Motor neuron (in vitro differentiated cells): ENCODE results near the gene ATRN. TPM values are rescaled to one million over a fixed set of nuclear protein-coding genes. Genes with fewer than 3 reads are reported as not detected.
A peak's percentile ranks its signal among the peaks of the same experiment; 100 is the strongest.

Experiments
- ATAC-seq, 8 experiments: fragments of 200-7000 bp; cut with Tn5 transposase; replicated peaks in 6 of 8; 2 replicates each; pipeline ENCODE4 v1.8.0; 2021; ENCODE audit warnings: mild to moderate bottlenecking in 8 of 8, moderate library complexity in 8 of 8
- H3K27ac ChIP-seq, 2 donors: fragments of 250-450 bp; sonication (Bioruptor Pico); 2 replicates each; pipeline ENCODE4 v1.9.0; 2021; ENCODE audit warnings: antibody characterized with exemption in 2 of 2, mild to moderate bottlenecking in 2 of 2, moderate library complexity in 1 of 2
- H3K4me1 ChIP-seq, 2 donors: fragments of 250-450 bp; sonication (Bioruptor Pico); replicated peaks in 1 of 2; 2 replicates each; pipeline ENCODE4 v1.6.1; 2021; ENCODE audit warnings: antibody characterized with exemption in 2 of 2, mild to moderate bottlenecking in 2 of 2, moderate library complexity in 1 of 2
- H3K4me3 ChIP-seq, 5 donors: fragments of 250-450 bp; sonication (Bioruptor Pico); 2 replicates each; pipeline ENCODE4 v1.9.0; 2021; ENCODE audit warnings: antibody characterized with exemption in 5 of 5, mild to moderate bottlenecking in 5 of 5, moderate library complexity in 4 of 5
- WGBS, 10 experiments: fragments of 450-650 bp; shearing (Covaris generic); methylation state at CpG; one replicate each; pipeline ENCODE4 v1.0.0; 2022; 5-methylcytosine and 5-hydroxymethylcytosine counted together
- in situ Hi-C, 9 experiments: fragments of 400-800 bp; cut with MboI; loops; one replicate each; pipeline ENCODE4 v1.15.0; 2021; ENCODE audit warnings: low sequenced_read_pairs in 9 of 9, low pct_unique_long_range_greater_than_20kb in 2 of 9; ENCODE audit not compliant: unreplicated experiment in 9 of 9
- total RNA-seq, 8 experiments: library from RNA; unstranded; fragments of 300-600 nt; gene quantifications; 2 replicates each; pipeline versions ENCODE4 v1.2.3 to v1.2.4, GENCODE V29; 2022

The ATRN gene
- total RNA-seq, 8 experiments from 2014 or later: 21.7 to 50.0 (median 25.0) TPM

DNA sequence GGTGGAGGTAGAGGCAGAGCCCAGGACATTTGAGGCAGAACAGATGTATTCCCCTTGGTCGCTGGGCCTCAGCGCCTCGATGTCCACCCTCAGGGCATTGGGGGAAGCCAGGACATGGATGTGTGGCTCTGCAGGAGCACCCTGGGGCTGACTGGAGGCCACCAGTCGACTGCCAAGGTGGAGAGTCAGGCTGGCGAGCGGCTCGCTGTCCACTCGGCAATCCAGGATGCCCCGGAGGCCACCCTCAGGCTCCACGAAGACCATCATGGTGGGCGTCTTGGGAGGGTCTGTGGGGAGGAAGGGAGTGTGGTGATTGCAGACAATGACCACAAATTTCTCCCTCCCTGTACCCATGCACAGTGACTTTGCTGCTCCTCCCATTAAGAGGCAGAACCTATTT, 219.2 kb downstream of the ATRN start:
- WGBS, 10 experiments: 20 to 80% (median 60%) methylated on average over 1 to 3 of the region's 11 CpGs; no CpG with 5 or more reads in 5 of the 10 experiments
- Histone ChIP-seq H3K4me3 (no peak overlapping the region), H3K4me1 (no peaks in the 10 kb centered on the region), H3K27ac (no peak overlapping the region)
- ATAC-seq: no peak
- in situ Hi-C loops: no loop called here

DNA sequence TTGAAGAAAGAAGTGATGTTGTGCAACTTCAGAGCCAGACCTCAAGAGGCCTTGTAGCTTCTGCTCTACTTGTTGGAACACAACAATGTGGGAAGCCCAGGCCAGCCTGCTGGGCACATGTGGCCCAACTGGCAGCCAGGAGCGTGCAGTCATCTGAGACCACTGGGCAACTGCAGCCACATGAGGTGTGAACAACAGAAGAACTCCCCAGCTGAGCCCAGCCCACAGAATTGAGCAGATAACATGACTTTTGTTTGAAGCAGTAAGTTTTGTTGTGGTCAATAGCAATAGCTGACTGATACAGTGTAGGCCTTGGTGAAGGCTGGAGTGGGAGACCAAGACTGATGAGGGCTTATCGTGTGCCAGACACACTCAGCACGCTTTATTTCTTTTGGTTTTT, 219.6 kb downstream of the ATRN start:
- no peak for ATAC-seq
- no peak overlapping the region for H3K4me3 ChIP-seq
- WGBS, 10 experiments: 42 to 100% (median 86%) methylated on average over 1 to 2 of the region's 3 CpGs; no CpG with 5 or more reads in 2 of the 10 experiments
- in situ Hi-C loops: no loop called here
- no peak overlapping the region for H3K27ac ChIP-seq
- no peaks in the 10 kb centered on the region for H3K4me1 ChIP-seq

DNA sequence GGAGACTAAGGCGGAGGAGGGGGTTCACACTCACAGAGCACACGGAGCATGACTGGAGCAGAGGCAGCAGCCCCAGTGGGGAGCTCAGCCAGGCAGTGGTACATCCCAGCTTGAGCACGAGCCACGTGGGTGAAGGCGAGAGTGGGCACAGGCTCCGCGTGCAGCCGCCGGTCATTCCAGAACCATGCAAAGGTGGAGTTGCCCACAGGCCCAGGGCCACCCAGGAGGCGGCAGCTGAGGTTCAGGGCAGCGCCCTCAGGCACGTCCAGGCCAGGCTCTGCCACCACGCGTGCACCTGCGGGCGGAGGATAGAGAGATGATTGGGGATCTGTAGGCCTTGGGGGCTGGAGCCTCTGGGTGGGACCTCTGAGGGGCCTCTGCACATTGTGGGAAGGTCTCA, 220.5 kb downstream of the ATRN start:
- ATAC-seq: no peak
- no peak overlapping the region for H3K27ac ChIP-seq
- in situ Hi-C loops: no loop called here
- H3K4me1 ChIP-seq: no peaks in the 10 kb centered on the region
- H3K4me3 ChIP-seq: no peak overlapping the region
- 67 to 87% (median 84%) methylated on average over 1 to 4 of the region's 16 CpGs; no CpG with 5 or more reads in 6 of the 10 experiments for WGBS, 10 experiments

DNA sequence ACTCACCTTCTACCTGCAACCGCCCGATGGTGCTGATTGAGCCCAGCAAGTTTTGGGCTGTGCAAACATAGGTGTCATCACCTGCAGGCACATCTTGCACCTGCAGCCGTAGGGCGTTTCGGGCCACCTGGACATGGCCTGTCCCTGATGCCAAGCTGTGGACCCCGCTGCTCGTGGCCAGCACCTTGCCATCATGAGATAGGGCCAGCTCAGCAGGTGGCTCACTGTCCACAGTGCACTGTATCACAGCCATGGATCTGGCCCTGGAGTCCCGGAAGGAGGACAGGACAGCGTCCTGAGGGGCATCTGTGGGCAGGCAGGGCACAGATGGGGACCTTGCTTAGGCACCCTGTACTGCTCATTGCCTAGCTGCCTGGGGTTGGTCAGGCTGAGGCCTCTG, 221.1 kb downstream of the ATRN start:
- no peak overlapping the region for H3K27ac ChIP-seq
- no peak overlapping the region for H3K4me3 ChIP-seq
- WGBS, 10 experiments: 20 to 100% (median 83%) methylated on average over 1 to 4 of the region's 9 CpGs; no CpG with 5 or more reads in 6 of the 10 experiments
- no peak for ATAC-seq
- in situ Hi-C loops: no loop called here
- no peaks in the 10 kb centered on the region for H3K4me1 ChIP-seq

DNA sequence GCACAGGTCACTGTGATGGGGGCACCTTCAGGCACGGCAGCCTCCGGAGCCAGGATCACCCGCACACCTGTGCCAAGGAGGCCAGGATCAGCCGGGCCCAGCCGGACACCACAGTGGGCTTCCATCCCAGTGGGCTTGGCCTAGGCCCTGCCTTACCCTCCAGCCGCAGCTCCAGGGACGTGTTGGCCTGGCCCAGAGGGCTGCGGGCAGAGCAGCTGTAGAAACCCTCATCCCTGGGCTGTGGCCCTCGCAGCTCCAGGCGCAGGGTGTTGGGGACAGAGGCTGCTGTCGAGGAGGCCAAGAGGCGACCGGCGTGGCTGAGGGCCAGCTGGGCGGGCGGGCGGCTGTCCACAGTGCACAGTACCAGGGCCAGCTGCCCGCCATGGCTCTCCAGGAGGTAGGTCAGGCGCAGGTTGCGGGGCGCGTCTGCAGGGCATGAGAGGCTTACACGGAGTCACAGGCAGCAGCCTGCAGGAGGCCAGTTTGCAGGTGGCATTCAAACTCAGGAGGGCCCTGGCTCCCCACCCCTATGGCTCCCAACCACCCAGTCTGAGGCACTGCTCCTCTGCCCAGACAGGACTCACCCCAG, 222.0 kb downstream of the ATRN start:
- no peaks in the 10 kb centered on the region for H3K4me1 ChIP-seq
- in situ Hi-C loops: no loop called here
- H3K27ac ChIP-seq: no peak overlapping the region
- WGBS, 10 experiments: 60 to 88% methylated on average over 1 to 5 of the region's 23 CpGs; no CpG with 5 or more reads in 8 of the 10 experiments
- no peak for ATAC-seq
- no peak overlapping the region for H3K4me3 ChIP-seq

DNA sequence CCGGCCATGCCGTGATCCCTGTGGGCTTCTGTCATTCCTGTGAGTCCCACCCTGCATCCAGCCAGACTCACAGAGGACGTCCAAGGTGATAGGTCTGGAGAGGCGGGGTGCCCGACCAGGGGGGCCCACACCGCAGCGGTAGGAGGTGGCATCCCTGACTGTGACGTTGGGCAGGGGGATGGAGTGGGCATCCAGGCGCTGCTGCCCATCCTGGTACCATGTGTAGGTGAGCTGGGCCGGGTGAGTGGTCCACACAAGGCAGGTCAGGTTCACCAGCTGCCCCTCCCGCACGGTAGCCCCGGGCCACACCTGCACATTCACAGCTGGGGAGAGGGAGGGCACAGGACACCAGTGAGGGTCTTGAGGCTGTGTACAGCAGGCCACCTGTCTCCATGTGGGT, 222.6 kb downstream of the ATRN start:
- 30 to 62% methylated on average over 2 to 6 of the region's 13 CpGs; no CpG with 5 or more reads in 8 of the 10 experiments for WGBS, 10 experiments
- in situ Hi-C loops: no loop called here
- H3K4me3 ChIP-seq: no peak overlapping the region
- H3K27ac ChIP-seq: no peak overlapping the region
- no peaks in the 10 kb centered on the region for H3K4me1 ChIP-seq
- ATAC-seq: no peak

DNA sequence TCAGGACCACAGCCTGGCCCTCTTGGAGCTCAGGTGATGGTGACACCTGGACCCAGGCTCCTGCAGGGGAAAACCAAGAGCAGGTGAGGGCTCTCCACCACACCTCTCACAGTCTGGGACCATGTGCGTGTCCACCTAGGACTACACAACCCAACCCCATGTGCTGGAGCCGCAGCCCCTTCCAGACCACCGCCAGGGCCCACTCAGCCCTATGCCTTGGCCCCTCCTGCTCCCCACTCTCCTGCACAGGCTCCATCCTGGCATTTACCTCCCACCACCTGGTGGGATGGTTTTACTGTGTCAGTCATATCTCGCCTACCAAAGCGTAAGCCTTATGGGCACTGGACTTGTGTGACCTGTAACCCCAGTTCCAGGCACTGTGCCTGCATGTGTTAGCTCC, 224.0 kb downstream of the ATRN start:
- WGBS, 10 experiments: 90% methylated on average over 3 of the region's 5 CpGs; no CpG with 5 or more reads in 9 of the 10 experiments
- no peak for ATAC-seq
- H3K4me3 ChIP-seq: no peak overlapping the region
- no peaks in the 10 kb centered on the region for H3K4me1 ChIP-seq
- no peak overlapping the region for H3K27ac ChIP-seq
- in situ Hi-C loops: no loop called here

DNA sequence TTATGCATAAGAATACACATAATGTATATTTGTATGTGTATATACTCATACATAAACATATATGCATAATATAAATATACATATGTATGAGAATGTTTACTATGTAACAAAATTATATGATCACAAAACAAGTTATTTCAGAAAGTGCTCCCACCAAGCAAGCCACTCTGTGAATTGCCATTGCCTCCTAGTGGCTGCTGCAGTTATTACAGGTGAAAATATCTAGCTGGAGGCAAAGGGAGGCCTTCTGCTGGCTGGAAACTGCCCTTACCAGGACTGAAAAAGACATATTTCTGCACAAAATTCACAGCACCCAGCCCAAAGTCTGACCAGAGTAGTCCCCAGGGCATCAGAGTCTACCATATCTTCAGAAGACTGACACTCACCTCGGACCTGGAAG, 225.4 kb downstream of the ATRN start:
- Histone ChIP-seq H3K27ac (no peak overlapping the region), H3K4me1 (no peaks in the 10 kb centered on the region), H3K4me3 (no peak overlapping the region)
- ATAC-seq: peak in 1 of 8 experiments; percentile 43
- in situ Hi-C loops: no loop called here
- WGBS, 10 experiments: 83 to 100% (median 100%) methylated on average over 1 of the region's 1 CpG; no CpG with 5 or more reads in 7 of the 10 experiments

DNA sequence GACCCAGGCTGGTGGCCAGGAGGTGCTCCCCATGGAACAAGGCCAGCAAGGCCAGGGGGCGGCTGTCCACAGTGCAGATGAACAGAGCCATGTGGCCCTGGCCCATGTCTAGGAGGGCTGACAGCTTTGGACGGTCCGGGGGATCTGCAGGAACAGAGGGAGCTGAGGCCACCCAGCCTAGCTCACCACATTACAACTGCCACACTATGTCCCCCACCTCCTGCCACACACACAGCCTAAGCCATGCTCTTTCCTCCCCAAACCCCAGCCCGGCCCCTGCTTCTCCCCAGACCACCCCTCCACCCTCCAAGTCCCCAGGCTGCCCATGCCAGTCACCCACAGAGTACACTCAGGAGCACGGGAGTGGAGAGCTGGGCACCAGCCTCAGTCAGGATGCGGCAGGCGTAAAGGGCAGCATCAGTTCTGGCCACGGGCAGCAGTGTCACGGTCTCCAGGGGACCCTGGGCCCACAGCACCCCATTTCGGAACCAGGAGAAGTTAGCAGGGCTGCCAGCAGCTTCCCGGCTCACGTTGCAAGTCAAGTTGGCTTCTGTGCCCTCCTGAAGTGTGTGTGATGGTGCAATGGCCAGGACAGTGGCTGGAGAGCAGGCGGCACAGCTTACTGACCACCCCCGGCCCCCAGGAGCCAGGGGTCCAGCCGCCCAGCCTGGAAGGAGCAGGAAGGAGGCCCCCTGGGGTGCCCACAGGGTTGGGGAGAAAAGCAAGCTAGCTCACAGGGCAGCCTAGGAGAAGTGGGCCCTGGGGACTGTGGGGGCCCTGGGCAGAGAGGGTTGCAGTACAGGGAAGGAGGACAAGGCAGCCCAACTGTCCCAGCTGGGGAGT, 226.1 kb downstream of the ATRN start:
- no peaks in the 10 kb centered on the region for H3K4me1 ChIP-seq
- no peak for ATAC-seq
- H3K4me3 ChIP-seq: no peak overlapping the region
- no peak overlapping the region for H3K27ac ChIP-seq
- in situ Hi-C loops: no loop called here
- 50 to 100% (median 93%) methylated on average over 1 to 4 of the region's 15 CpGs; no CpG with 5 or more reads in 5 of the 10 experiments for WGBS, 10 experiments

DNA sequence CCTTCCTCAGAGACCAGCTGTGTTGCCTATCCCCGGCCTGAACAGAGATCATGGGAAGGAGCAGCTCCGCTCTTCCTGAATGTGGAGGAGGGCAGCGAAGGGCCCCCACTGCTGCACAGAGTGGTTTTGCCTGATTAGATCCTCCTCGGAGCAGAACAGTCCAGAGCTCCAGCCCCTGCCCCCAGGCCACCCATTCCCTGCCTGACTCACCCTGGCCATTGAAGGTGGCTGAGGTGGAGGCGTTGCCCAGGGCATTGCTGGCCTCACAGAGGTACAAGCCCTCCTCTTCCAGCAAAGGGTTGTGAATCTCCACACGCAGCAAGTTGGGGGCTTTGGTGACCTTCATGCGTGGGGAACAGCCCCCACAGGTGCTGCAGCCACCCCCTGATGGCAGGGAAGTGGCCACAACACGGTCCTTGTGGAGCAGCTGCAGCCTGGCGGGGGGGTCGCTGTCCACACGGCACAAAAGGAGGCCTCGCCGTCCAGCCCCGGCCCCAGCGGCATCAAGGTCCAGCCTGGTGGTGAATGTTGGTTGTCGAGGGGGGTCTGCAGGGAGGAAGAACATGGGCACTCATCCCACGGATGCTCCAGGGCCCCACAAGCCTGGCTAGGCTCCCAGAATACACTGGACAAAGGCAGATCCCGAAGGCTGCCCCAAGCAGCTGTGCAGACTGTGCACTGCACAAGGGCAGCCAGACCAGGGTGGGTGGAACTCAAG, 226.9 kb downstream of the ATRN start:
- H3K4me1 ChIP-seq: no peaks in the 10 kb centered on the region
- 40 to 100% (median 90%) methylated on average over 1 to 8 of the region's 18 CpGs; no CpG with 5 or more reads in 4 of the 10 experiments for WGBS, 10 experiments
- in situ Hi-C loops: no loop called here
- ATAC-seq: peak in 1 of 8 experiments; percentile 40
- H3K27ac ChIP-seq: no peak overlapping the region
- H3K4me3 ChIP-seq: no peak overlapping the region

DNA sequence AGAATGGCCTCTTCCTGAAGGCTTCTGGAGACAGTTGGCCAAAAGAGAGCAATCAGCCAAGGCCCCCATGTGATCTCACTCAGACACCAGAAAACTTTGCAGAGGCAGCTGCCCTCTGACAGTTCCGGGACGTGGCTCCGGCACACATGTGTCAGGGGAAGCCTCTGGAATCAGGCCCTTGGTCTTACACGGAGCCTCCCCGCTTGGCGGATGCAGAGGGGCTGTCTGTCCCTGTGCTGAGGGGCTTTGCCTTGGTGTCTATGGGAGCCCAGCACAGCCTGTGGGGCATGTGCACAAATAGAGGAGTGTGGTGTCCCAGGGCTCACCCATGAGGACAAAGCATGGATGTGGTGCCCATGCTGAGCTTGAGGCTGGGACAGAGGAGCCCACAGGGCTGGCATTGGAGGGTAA, 227.8 kb downstream of the ATRN start:
- 60 to 86% methylated on average over 1 to 6 of the region's 6 CpGs; no CpG with 5 or more reads in 8 of the 10 experiments for WGBS, 10 experiments
- ATAC-seq: peak in 1 of 8 experiments; percentile 16
- H3K4me1 ChIP-seq: no peaks in the 10 kb centered on the region
- no peak overlapping the region for H3K27ac ChIP-seq
- in situ Hi-C loops: no loop called here
- H3K4me3 ChIP-seq: no peak overlapping the region

DNA sequence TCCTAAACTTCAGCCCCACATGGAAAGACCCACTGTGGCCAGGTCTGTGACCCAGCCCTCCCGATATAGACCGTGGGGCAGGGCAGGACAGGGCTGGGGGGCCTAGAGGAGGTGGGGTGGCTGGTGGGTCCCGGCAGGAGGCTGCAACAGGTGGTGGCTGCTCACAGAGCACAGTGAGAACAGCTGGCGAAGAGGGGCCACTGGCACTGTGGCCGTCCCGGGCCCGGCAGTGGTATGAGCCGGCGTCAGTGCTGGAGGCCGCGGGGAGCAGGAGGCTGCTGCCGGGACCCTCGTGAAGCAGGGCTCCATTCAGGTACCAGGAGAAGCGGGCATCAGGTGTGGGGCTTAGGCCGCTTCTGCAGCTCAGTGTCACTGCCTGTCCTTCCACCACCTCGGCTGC, 228.2 kb downstream of the ATRN start:
- 100% methylated on average over 1 of the region's 16 CpGs; no CpG with 5 or more reads in 9 of the 10 experiments for WGBS, 10 experiments
- ATAC-seq: no peak
- Histone ChIP-seq H3K4me1 (no peaks in the 10 kb centered on the region), H3K4me3 (no peak overlapping the region), H3K27ac (no peak overlapping the region)
- in situ Hi-C loops: no loop called here
